ENCODE results near the gene METTL13.

GRCh38 chr1:171754353-171754705, 27.1 kb upstream of the METTL13 start:
- TF ChIP-seq EZH2 (IDR thresholded peaks at IDR 0.05; ENCODE audit: insufficient read depth, poor library complexity, severe bottlenecking) (no peak), EZH2phosphoT487 (IDR thresholded peaks at IDR 0.05; ENCODE audit: insufficient read depth, low read depth) (no peak)

Data from GM23248 (cell line).